NB4 (cell line): Measurements from ENCODE around the gene RTP1.

ENCODE experiments used
- DNase-seq: peaks from one replicate; pipeline ENCODE4 v3.0.0; 2010; ENCODE audit warnings: low read depth
- H3K4me3 ChIP-seq: one replicate; pipeline ENCODE4 v1.5.1; 2011; ENCODE audit warnings: mild to moderate bottlenecking, low read depth, low read length, moderate library complexity
- CTCF ChIP-seq: IDR thresholded peaks from one replicate; pipeline ENCODE4 v1.5.1; 2012; ENCODE audit warnings: low read depth, low read length
- MAX ChIP-seq: IDR thresholded peaks from 2 replicates; pipeline ENCODE4 v1.6.1; 2011; ENCODE audit warnings: low read depth, low read length
- MYC ChIP-seq: IDR thresholded peaks from 2 replicates; pipeline ENCODE4 v1.6.1; 2011; ENCODE audit warnings: low read depth, low read length
- POLR2A ChIP-seq: IDR thresholded peaks from 2 replicates; pipeline ENCODE4 v1.6.1; 2011; ENCODE audit warnings: mild to moderate bottlenecking; ENCODE audit not compliant: insufficient read length; ENCODE audit errors: extremely low read depth

Gene RTP1

GRCh38 chr3:187209491-187209890 is 12.2 kb downstream of the RTP1 start:
- no peak overlapping the region for H3K4me3 ChIP-seq
- no peak for DNase-seq
- TF ChIP-seq CTCF (no peak), MYC (no peak), POLR2A (no peak), MAX (no peak)

DNA sequence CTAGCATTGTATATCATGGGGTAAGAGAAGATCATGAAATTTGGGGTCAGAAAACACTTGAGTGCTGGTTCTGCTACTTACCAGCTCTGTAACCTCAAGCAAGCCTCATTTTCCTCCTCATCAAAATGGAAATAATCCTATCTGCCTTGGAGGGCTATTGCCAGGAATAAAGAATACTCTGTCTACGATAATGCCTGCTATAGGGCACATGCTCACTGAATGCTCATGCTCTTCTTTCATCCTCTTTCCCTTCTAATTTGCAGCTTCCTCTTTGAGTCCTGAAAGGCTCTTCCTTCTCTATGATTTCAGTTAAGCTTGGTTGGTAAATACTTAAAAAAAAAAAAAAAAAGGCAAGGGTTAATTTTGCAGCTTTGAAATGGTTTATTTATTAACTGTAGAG is 12.8 kb downstream of the RTP1 start:
- no peak for TF ChIP-seq MYC
- no peak for TF ChIP-seq MAX
- TF ChIP-seq POLR2A, result no peak
- TF ChIP-seq CTCF, result no peak
- no peak overlapping the region for H3K4me3 ChIP-seq
- DNase-seq, result no peak

DNA sequence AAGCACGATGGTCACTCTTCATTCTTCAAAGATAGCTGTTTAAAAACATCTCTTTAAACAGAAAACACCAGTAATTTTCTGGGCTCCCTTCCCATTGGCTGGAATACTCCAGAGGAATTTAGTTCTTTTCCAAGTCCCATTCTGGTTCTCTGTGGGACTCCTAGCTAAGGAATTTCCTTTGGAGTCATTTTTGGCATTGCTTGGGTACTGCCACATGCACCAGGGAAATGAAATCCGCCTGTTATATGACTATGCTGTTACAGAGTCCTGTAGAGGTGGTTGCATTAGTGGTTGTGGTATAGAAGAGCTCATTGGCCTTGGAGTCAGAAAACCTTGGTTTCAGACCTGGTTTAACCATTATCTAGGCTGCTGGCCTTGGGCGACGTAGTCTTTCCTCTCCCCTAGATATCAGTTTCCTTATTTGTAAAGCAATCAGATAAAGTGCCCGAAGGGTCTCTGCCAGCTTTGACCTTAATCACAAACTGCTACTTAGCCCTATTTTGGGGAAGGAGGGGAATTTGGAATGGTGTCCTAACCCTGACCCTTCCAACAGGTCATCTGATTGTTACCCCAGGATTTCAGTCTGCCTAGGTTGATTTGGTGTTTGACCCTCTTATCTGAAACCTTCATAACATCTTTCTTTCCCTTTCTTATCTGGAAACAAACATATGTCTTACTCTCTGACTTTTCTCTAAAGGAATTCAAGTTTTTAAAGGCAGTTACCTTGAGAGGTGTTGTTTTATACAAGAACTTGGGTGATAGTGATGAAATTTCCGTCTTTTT is 13.4 kb downstream of the RTP1 start:
- DNase-seq, result no peak

GRCh38 chr3:187211532-187212195 is 14.4 kb downstream of the RTP1 start:
- no peak for TF ChIP-seq MYC
- TF ChIP-seq MAX, result no peak
- TF ChIP-seq CTCF, result no peak
- TF ChIP-seq POLR2A, result no peak
- H3K4me3 ChIP-seq, result no peak overlapping the region

More for the DNA sequence above, 13.4 kb downstream of the RTP1 start:
- H3K4me3 ChIP-seq, result no peak overlapping the region
- TF ChIP-seq POLR2A (no peak), CTCF (no peak), MYC (no peak)

GRCh38 chr3:187212196-187212545 is 14.9 kb downstream of the RTP1 start:
- H3K4me3 ChIP-seq, result no peak overlapping the region
- TF ChIP-seq MYC (no peak), CTCF (no peak), POLR2A (no peak), MAX (no peak)
- DNase-seq, result no peak

More at GRCh38 chr3:187211532-187212195, 14.4 kb downstream of the RTP1 start:
- DNase-seq, result no peak

GRCh38 chr3:187212705-187213104 is 15.4 kb downstream of the RTP1 start:
- TF ChIP-seq MYC, result no peak
- no peak for TF ChIP-seq CTCF
- no peak for TF ChIP-seq POLR2A
- no peak for TF ChIP-seq MAX
- DNase-seq, result no peak
- no peak overlapping the region for H3K4me3 ChIP-seq
